HCEC 1CT (cell line): Measurements from ENCODE around the gene UCN3.
"Not testable (repeated sequence)": the region's sequence is repeated elsewhere in the genome, so short reads cannot be mapped to it uniquely, and the experiment has no call there.

Experiments
- DNase-seq: peaks from one replicate; pipeline ENCODE4 v3.0.0-alpha.2; 2017

Gene UCN3

GRCh38 chr10:5369362-5370158, 4.8 kb downstream of the UCN3 start:
- no peak for DNase-seq

- no peak for DNase-seq
These were observed 6.0 kb downstream of the UCN3 start for GRCh38 chr10:5370493-5371352.

DNA sequence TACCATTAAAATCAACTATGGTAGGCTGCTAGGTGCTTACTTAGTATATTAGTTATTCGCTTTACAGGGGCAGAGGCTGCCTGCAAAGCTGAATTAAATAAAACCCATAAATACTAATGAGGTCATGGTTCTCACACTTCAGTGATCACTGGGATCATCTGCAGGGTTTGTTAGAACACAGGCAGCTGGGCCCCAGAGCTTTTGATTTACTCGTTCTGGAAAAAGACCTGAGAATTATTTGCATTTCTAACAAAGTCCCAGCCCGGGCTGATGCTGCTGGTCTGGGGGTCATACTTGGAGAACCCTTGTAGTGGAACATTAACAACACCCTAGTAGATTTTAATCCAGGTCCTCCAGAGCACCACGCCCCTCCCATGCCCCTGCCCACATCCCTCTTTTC, 8.5 kb downstream of the UCN3 start:
- DNase-seq, result no peak

- DNase-seq, result no peak
These were observed 9.3 kb downstream of the UCN3 start for GRCh38 chr10:5373891-5374611.

DNA sequence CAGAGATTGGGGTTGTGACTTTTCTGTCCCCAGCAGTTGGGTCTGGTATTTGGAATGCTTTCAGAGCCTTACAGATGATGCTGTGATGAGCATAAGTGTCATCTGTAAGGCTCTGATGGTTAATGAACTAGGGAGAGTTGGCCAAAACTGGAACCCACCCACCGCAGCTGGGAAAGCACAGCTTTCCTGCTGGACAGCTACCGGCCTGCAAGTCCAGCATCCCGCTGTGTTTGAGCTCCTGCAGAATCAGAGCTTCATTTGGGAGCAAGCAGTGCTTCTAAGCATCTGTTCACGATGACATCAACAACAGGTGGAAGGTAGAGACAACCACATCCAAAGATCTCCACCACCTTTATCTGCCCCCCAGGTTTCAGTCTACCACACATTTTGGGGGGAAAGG, 11.7 kb downstream of the UCN3 start:
- DNase-seq, result no peak

GRCh38 chr10:5379202-5379601, 14.4 kb downstream of the UCN3 start:
- not testable (repeated sequence) for DNase-seq

DNA sequence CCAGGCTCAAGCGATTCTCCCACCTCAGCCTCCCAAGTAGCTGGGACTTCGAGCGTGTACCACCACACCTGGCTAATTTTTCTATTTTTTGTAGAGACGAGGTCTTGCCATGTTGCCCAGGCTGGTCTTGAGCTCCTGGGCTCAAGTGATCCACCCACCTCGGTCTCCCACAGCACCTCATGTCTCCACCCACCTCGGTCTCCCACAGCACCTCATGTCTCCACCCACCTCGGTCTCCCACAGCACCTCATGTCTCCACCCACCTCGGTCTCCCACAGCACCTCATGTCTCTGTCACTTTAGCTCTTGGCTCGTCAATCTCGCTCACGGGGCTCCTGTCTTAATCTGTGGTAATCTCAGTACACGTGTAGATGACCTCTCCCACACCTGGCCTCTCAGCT, 15.6 kb downstream of the UCN3 start:
- not testable (repeated sequence) for DNase-seq

GRCh38 chr10:5381187-5381586, 16.4 kb downstream of the UCN3 start:
- DNase-seq, result no peak

DNA sequence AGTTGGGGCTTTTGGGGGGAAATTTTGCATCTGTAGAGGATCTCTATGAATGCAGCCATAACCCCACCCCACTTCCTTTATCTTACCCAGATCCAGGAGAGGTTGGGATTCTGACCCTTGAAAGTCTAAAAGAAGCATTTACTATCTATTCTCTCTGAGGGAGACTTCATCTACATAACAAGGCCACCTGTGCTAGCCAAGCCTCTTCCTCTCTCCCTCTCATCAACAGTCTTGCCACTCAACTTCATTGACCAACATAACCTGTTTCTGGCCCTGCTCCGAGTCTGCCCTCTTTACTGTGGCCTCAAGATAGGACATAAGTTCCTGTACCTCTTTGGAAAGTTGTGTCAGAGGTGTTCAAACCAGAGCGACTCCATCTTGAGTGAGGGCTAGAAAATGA, 20.5 kb downstream of the UCN3 start:
- no peak for DNase-seq

DNA sequence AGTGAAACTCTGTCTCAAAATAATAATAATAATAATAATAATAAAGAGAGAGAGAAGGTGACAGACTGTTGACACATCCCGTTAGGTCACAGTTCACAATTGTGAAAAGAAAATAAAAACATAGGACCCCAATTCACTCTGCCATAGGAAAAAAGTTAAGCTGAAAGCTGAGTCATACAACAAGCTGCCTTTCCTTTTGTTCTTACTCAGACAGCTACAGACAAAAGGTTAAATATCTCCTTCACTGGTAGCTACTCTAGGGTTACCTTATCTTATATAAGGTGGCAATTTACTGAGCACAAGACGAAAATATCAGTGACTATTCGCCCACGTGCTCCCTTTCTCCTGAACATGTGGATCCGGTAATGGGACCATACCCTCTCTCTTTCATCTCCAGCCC, 22.4 kb downstream of the UCN3 start:
- DNase-seq, result no peak

- no peak for DNase-seq
These were observed 25.9 kb downstream of the UCN3 start for GRCh38 chr10:5390607-5391205.

GRCh38 chr10:5391790-5392189, 27.0 kb downstream of the UCN3 start:
- no peak for DNase-seq

DNA sequence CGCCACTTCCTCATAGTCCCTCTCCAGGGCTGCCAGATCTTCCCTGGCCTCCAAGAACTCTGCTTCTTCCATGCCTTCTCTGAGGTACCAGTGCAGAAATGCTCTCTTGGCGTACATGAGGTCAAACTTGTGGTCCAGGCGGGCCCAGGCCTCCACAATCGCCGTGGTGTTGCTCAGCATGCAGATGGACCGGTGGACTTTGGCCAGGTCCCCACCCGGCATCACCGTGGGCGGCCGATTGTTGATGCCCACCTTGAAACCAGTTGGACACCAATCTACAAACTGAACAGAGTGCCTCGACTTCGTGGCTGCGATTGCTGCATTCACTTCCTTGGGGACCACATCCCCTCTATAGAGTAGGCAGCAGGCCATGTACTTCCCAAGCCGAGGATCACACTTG, 28.8 kb downstream of the UCN3 start:
- no peak for DNase-seq

GRCh38 chr10:5395168-5395567, 30.4 kb downstream of the UCN3 start:
- DNase-seq, result no peak

GRCh38 chr10:5396556-5397300, 32.0 kb downstream of the UCN3 start:
- DNase-seq, result no peak

GRCh38 chr10:5399332-5399731, 34.6 kb downstream of the UCN3 start:
- DNase-seq, result no peak

GRCh38 chr10:5400468-5401240, 35.9 kb downstream of the UCN3 start:
- DNase-seq, result no peak

DNA sequence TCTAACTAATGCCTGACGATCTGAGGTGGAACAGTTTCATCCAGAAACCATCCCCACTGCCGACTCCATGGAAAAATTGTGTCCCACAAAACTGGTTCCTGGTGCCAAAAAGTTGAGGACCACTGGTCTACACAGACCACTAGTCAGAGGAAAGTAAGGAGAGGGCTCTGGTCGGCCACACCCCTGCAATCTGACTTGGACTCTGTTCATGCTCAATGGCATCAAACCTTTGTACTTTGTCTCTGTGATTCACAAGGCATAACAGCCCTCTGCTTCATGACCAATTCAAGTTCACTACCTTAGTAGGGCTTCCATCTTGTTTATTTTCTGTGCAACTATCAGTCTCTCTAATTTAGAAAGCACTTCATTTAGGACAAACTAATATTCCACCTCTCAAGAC, 38.0 kb downstream of the UCN3 start:
- DNase-seq, result no peak

DNA sequence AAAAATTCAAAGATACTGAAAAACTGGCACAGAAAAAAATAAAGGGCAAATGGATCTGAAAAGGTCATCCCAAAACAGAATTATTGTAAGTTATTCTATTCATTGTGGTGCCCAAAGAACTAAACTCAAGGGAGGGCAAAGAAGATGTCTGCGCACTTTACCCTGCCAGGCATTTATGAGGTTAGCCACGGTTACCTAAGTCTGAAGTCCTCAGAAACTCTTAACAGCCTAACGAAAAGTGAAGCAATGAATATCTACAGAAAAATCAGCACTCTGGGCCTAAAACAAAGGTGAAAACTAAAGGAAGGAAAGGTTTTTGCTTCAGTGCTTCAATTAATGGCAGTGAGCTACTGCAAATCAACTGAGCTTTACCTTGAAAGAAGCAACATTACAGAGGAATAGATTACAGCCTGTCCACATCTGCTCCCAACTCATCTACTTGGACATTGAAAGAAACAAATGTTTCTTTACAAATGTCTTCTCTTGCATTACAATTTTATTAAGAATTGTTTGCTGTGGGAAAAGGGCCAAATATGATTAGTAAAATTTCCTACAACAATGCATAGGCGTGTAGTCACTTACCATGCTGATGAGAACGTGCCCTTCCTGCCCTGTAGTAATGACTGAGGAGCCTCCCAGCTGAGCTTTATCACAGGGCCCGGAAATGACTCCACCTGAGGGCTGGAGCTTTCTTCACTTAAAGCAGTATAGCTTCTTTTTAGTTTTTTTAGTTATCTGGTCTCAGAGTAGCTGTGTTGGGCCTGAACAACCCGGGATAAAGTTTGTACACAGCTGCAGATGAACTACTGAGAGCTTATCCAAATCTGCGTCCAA, 39.7 kb downstream of the UCN3 start, which contains the start of gene TUBAL3:
Gene TUBAL3 (minus strand): TSS at position 621 of the 834 bp plus-strand sequence. CDS start 36 bp downstream, at position 585.
- peak; percentile 28 for DNase-seq

DNA sequence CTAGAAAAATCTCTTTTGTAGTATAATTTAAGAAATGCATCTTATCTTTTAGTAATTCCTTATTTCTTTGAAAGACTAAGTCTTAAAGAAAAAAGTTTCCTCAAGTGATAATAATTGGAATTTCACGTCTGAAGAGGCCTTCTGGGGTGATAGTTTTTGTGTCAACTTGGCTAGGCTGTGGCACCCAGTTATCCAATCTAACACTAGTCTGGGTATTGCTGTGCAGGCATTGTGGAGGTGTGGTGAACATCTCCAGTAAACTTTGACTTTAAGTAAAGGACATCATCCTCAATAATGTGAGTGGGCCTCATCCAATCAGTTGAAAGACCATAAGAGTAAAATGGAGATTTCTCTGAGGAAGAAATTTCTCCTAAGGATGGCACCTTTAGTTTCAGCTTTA, 42.2 kb downstream of the UCN3 start:
- no peak for DNase-seq
